ENCODE results near the gene ACBD4. TPM values are rescaled to one million over a fixed set of nuclear protein-coding genes. Genes with fewer than 3 reads are reported as not detected.

Gene ACBD4
- total RNA-seq, 1 donor from 2014 or later = 16.3 TPM

DNA sequence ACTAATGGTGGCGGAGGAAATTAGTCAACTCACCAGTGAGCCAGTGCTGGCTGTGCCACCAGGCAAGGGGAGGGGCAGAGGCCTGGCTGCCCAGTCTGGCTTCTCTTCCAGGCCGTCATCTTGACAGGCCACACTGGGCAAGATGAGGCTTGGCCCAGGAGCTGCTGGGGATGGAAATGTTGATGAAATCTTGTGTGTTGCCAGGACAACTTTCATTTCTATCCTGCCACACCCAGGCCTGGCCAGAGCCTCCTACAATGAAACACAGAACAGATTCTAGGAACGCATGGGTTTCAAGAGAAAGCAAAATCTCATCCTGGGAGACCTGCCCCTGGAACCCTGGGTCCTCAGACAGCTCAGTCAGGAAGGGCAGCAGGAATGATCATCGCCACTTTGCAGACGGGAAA, 35.4 kb downstream of the ACBD4 start:
- Histone ChIP-seq H3K4me1 (peaks cover 30% of the 10 kb centered on the region), H3K27me3 (no peaks in the 10 kb centered on the region), H3K27ac (peak overlapping the region; percentile 85), H3K4me3 (peak overlapping the region; percentile 20), H3K9me3 (no peaks in the 10 kb centered on the region), H3K36me3 (no peaks in the 10 kb centered on the region)
- TF ChIP-seq CTCF (IDR thresholded peaks at IDR 0.05) = no peak
- DNase-seq = peak; percentile 73
- ATAC-seq = peak; percentile 56
- intact Hi-C loops (cut with DNase I) = no loop called here

DNA sequence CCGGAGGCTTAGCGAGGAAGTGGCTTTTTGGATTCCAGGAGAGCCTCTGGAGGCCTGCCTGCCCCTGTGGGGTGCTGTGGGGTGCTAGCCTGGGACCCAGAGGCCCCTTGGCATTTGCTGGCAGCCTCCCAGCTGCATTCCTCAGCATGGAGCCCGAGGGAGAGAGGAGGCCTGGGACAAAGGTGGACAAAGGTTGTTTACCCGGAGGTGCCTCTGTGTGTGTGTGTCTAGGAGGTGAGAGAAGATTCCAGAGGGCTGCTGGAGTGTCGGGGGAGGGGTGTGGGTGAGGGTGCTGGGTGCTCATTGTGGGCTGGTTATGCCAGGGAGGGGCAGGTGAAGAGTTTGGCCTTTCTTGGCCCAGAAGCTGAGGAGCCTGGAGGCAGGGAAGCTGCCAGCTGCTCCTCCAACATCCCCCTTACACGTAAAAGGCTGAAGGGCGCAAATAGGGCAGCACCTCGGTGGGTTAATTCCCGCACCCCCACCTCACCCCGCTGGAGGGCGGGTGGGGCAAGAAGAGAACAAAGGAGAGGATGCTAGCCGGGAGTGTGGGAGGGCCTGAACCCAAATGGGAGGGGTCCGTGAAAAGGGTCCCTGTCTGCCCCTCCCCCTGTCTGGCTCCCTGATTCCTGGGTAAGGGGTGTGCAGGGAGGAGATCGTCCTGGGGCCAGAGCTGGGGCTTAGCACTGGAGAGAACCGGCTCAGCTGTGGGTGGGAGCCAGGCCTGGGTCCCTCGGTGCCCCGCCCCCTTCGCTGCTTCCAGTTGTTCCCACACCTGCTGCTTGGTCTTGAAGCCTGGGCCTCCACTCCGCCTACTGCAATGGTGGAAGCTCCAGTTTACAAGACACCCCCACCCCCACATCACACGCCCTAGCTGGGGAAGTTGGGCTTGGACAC, 36.1 kb downstream of the ACBD4 start:
- H3K4me1 ChIP-seq = peaks cover 33% of the 10 kb centered on the region
- H3K9me3 ChIP-seq = no peaks in the 10 kb centered on the region
- H3K36me3 ChIP-seq = no peaks in the 10 kb centered on the region
- H3K27ac ChIP-seq = peak overlapping the region; percentile 85
- peak overlapping the region; percentile 20 for H3K4me3 ChIP-seq
- TF ChIP-seq CTCF (IDR thresholded peaks at IDR 0.05) = no peak
- H3K27me3 ChIP-seq = no peaks in the 10 kb centered on the region
- ATAC-seq = peak; percentile 67
- intact Hi-C loops (cut with DNase I) = no loop called here
- DNase-seq = peak; percentile 71

DNA sequence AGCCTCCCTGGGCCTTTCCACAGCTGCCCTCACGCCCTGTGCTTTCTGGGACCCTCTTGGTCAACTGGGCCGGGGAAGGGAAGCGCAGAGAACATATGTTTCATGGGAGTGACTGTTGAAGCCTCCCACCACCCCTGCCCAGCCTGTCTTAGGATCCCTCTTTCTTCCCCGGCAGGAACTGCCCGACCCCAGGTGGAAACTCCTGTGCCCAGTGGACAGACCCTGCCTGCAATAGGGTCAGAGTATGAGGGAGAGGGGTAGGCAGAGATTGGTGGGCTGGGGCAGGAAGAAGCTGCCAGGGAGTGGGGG, 36.7 kb downstream of the ACBD4 start:
- H3K27me3 ChIP-seq = no peaks in the 10 kb centered on the region
- H3K36me3 ChIP-seq = no peaks in the 10 kb centered on the region
- ATAC-seq = no peak
- TF ChIP-seq CTCF (IDR thresholded peaks at IDR 0.05) = no peak
- H3K4me3 ChIP-seq = peak overlapping the region; percentile 20
- peaks cover 33% of the 10 kb centered on the region for H3K4me1 ChIP-seq
- no peak for DNase-seq
- peak overlapping the region; percentile 85 for H3K27ac ChIP-seq
- no peaks in the 10 kb centered on the region for H3K9me3 ChIP-seq
- intact Hi-C loops (cut with DNase I) = no loop called here

GRCh38 chr17:45172541-45173286, 37.2 kb downstream of the ACBD4 start:
- Histone ChIP-seq H3K4me3 (peak overlapping the region; percentile 39), H3K9me3 (no peaks in the 10 kb centered on the region), H3K4me1 (peaks cover 33% of the 10 kb centered on the region), H3K27ac (peak overlapping the region; percentile 85), H3K36me3 (no peaks in the 10 kb centered on the region), H3K27me3 (no peaks in the 10 kb centered on the region)
- no peak for TF ChIP-seq CTCF (IDR thresholded peaks at IDR 0.05)
- intact Hi-C loops (cut with DNase I) = no loop called here
- DNase-seq (peak; percentile 77), ATAC-seq (peak; percentile 79)

DNA sequence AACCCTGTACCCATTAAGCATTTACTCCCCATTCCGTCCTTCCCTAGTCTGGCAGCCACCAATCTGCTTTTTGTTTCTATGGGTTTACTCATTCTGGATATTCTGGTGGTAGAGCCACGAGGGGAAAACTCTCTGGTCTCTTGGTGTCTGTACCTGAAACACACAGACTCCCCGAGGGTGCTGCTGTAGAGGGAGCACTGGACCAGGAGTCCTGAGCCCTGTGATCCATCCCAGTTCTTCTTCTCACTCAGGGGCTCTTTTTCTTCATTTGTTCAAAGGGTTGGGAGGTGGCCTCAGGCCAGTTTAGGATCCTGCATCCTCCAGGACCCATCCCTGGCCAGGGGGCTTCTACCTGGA, 40.2 kb downstream of the ACBD4 start:
- Histone ChIP-seq H3K4me3 (no peak overlapping the region), H3K27ac (peak overlapping the region; percentile 47), H3K27me3 (no peaks in the 10 kb centered on the region), H3K36me3 (no peaks in the 10 kb centered on the region), H3K9me3 (no peaks in the 10 kb centered on the region), H3K4me1 (peaks cover 30% of the 10 kb centered on the region)
- ATAC-seq (no peak), DNase-seq (no peak)
- no peak for TF ChIP-seq CTCF (IDR thresholded peaks at IDR 0.05)
- intact Hi-C loops (cut with DNase I) = no loop called here

All from upper lobe of right lung (tissue), 1 donor.